HepG2 (cell line): ENCODE data around the gene VPS26A. TPM values are rescaled to one million over a fixed set of nuclear protein-coding genes. Genes with fewer than 3 reads are reported as not detected.
A peak's percentile ranks its signal among the peaks of the same experiment; 100 is the strongest.

ENCODE experiments used
- ATF3 ChIP-seq: sonication (generic); formaldehyde crosslinking; IDR thresholded peaks from 2 replicates; pipeline ENCODE4 v1.4.0; 2020; ENCODE audit warnings: missing genetic modification reagents
- DPF2 ChIP-seq: sonication (generic); formaldehyde crosslinking; IDR thresholded peaks from 2 replicates; pipeline ENCODE4 v1.4.0; 2020; ENCODE audit warnings: mild to moderate bottlenecking, low read depth, missing genetic modification reagents, borderline replicate concordance
- HNRNPUL1 ChIP-seq: fragments of 200-400 bp; formaldehyde crosslinking; IDR thresholded peaks from 2 replicates; pipeline ENCODE4 v1.6.1; 2017; ENCODE audit warnings: low read depth, mild to moderate bottlenecking, low read length, moderate library complexity
- LCORL ChIP-seq, 2 experiments: fragments of 450-650 bp in 1 of 2; sonication (generic) in 1 of 2; formaldehyde crosslinking in 1 of 2; IDR thresholded peaks; 2 replicates each; pipeline versions ENCODE4 v1.5.0 to v1.6.1; 2017 to 2020; ENCODE audit warnings: antibody characterized with exemption in 1 of 2, missing genetic modification reagents in 1 of 2
- NFIC ChIP-seq: IDR thresholded peaks from 2 replicates; pipeline ENCODE4 v1.6.1; 2012; ENCODE audit warnings: mild to moderate bottlenecking, low read length, inconsistent platforms
- PHF20 ChIP-seq: sonication (generic); formaldehyde crosslinking; IDR thresholded peaks from 2 replicates; pipeline ENCODE4 v1.5.0; 2020; ENCODE audit warnings: mild to moderate bottlenecking, missing genetic modification reagents
- SIN3A ChIP-seq: IDR thresholded peaks from 2 replicates; pipeline ENCODE4 v1.6.1; 2011; ENCODE audit warnings: low read depth, mild to moderate bottlenecking, control low read depth, low read length, borderline replicate concordance
- SP1 ChIP-seq, 2 experiments: fragments of 450-650 bp in 1 of 2; sonication (generic) in 1 of 2; formaldehyde crosslinking in 1 of 2; IDR thresholded peaks; 2 replicates each; pipeline versions ENCODE4 v1.4.0 to v1.6.1; 2016 to 2020; ENCODE audit warnings: missing genetic modification reagents in 1 of 2
- SRF ChIP-seq: IDR thresholded peaks from 2 replicates; pipeline ENCODE4 v1.6.1; 2011; ENCODE audit warnings: mild to moderate bottlenecking, low read depth, low read length, moderate library complexity
- SUZ12 ChIP-seq: fragments of 150-350 bp; IDR thresholded peaks from 2 replicates; pipeline ENCODE4 v1.6.1; 2014; ENCODE audit warnings: low read depth, low read length
- TFE3 ChIP-seq: IDR thresholded peaks from 2 replicates; pipeline ENCODE4 v1.6.1; 2016
- ZFP62 ChIP-seq: sonication (generic); formaldehyde crosslinking; IDR thresholded peaks from 2 replicates; pipeline ENCODE4 v1.4.0; 2020; ENCODE audit warnings: missing genetic modification reagents
- ZHX2 ChIP-seq, 2 experiments: sonication (generic) in 1 of 2; formaldehyde crosslinking in 1 of 2; IDR thresholded peaks; 2 replicates each; pipeline versions ENCODE4 v1.6.1 to v1.9.0; 2014 to 2022; ENCODE audit warnings: antibody characterized with exemption in 1 of 2, borderline replicate concordance in 1 of 2, inconsistent platforms in 1 of 2, low read depth in 1 of 2, missing genetic modification reagents in 1 of 2
- ZNF331 ChIP-seq: sonication (generic); formaldehyde crosslinking; IDR thresholded peaks from 2 replicates; pipeline ENCODE4 v1.4.0; 2020; ENCODE audit warnings: missing genetic modification reagents
- ZNF335 ChIP-seq: sonication (generic); formaldehyde crosslinking; IDR thresholded peaks from 2 replicates; pipeline ENCODE4 v1.4.0; 2020; ENCODE audit warnings: missing genetic modification reagents
- ZNF337 ChIP-seq: sonication (generic); formaldehyde crosslinking; IDR thresholded peaks from 2 replicates; pipeline ENCODE4 v1.5.1; 2020; ENCODE audit warnings: missing genetic modification reagents, low read depth, mild to moderate bottlenecking, borderline replicate concordance
- ZNF44 ChIP-seq: sonication (generic); formaldehyde crosslinking; IDR thresholded peaks from 2 replicates; pipeline ENCODE4 v1.5.1; 2020; ENCODE audit warnings: mild to moderate bottlenecking, missing genetic modification reagents
- ZNF780A ChIP-seq: sonication (generic); formaldehyde crosslinking; IDR thresholded peaks from 2 replicates; pipeline ENCODE4 v1.8.0; 2022; ENCODE audit warnings: mild to moderate bottlenecking, missing genetic modification reagents, moderate library complexity
- ZUFSP ChIP-seq: sonication (generic); formaldehyde crosslinking; IDR thresholded peaks from 2 replicates; pipeline ENCODE4 v1.9.0; 2021; ENCODE audit warnings: missing genetic modification reagents, mild to moderate bottlenecking, borderline replicate concordance
- polyA plus RNA-seq, 8 experiments: library from polyadenylated mRNA; depleted of rRNA in 3 of 8; stranded (reverse) in 7 of 8; unstranded in 1 of 8; fragments of >200 nt; fragmentation: Illumina TruSeq in 4 of 8; extraction: Trizol in 4 of 8; gene quantifications; 2 replicates each; pipeline versions ENCODE4 v1.2.1 to v1.2.3, GENCODE V29; 2011 to 2016; ENCODE audit warnings: low read depth in 4 of 8, missing spikeins in 1 of 8, mixed read lengths in 1 of 8; ENCODE audit not compliant: insufficient read depth in 1 of 8
- total RNA-seq, 5 experiments: library from RNA; depleted of rRNA; stranded (reverse); fragments of >200 nt; fragmentation: Illumina TruSeq; extraction: Trizol; gene quantifications; 2 replicates each; pipeline ENCODE4 v1.2.3, GENCODE V29; 2016; ENCODE audit warnings: low read depth in 1 of 5

Gene VPS26A
- total and polyA plus RNA-seq, 2 of the 13 experiments (the other 11 are each of a cell fraction or from before 2014, with no cell fraction given) = 12.9 to 32.6 TPM

- peak; percentile 93 for TF ChIP-seq TFE3 (CRISPR knock-in tag)
- TF ChIP-seq NFIC = no peak
- no peak for TF ChIP-seq ZNF780A (CRISPR knock-in tag)
- TF ChIP-seq SIN3A = peak; percentile 59; the same call in 1 of the 2 replicates
- no peak for TF ChIP-seq ZNF337 (CRISPR knock-in tag)
- TF ChIP-seq SUZ12 = no peak
- TF ChIP-seq ZFP62 (CRISPR knock-in tag) = no peak
- no peak for TF ChIP-seq DPF2 (CRISPR knock-in tag)
- TF ChIP-seq ZNF44 = no peak
- no peak for TF ChIP-seq ATF3
- TF ChIP-seq HNRNPUL1 = no peak
- no peak for TF ChIP-seq ZUFSP
- peak; percentile 78 for TF ChIP-seq ZNF335 (CRISPR knock-in tag)
- no peak for TF ChIP-seq SP1 (IDR thresholded peaks at IDR 0.05)
- peak; percentile 78 for TF ChIP-seq SP1 (CRISPR knock-in tag; IDR thresholded peaks at IDR 0.05)
- TF ChIP-seq ZNF331 = no peak
- TF ChIP-seq SRF = no peak
- TF ChIP-seq PHF20 (CRISPR knock-in tag) = peak; percentile 64
- no peak for TF ChIP-seq LCORL (IDR thresholded peaks at IDR 0.05)
- TF ChIP-seq LCORL (CRISPR knock-in tag; IDR thresholded peaks at IDR 0.05) = no peak
- TF ChIP-seq ZHX2 (IDR thresholded peaks at IDR 0.05; ENCODE audit: low read depth) = no peak
- no peak for TF ChIP-seq ZHX2 (CRISPR knock-in tag; IDR thresholded peaks at IDR 0.05; ENCODE audit: borderline replicate concordance)
Observed at GRCh38 chr10:69123747-69124562, at the start of gene VPS26A (continued).
